Endothelial cell of umbilical vein (primary cell): ENCODE data around the gene DPYSL4.

Experiments
- CTCF ChIP-seq, 2 donors: IDR thresholded peaks; 1 replicate in 1 of 2; 2 replicates in 1 of 2; pipeline ENCODE4 v1.5.1; 2011; ENCODE audit warnings: low read length in 2 of 2, mild to moderate bottlenecking in 2 of 2, moderate library complexity in 2 of 2, control low read depth in 1 of 2, inconsistent platforms in 1 of 2, low read depth in 1 of 2; ENCODE audit not compliant: insufficient read depth in 1 of 2; ENCODE audit errors: extremely low read depth in 1 of 2
- EZH2 ChIP-seq: IDR thresholded peaks from 2 replicates; pipeline ENCODE4 v1.6.1; 2012; ENCODE audit warnings: borderline replicate concordance, low read depth, mild to moderate bottlenecking, moderate library complexity, low read length, inconsistent platforms; ENCODE audit not compliant: severe bottlenecking
- MYC ChIP-seq: IDR thresholded peaks from one replicate; pipeline ENCODE4 v1.6.1; 2011; ENCODE audit warnings: mild to moderate bottlenecking, low read depth, low read length
- POLR2A ChIP-seq: IDR thresholded peaks from 2 replicates; pipeline ENCODE4 v1.6.1; 2012; ENCODE audit warnings: low read depth, mild to moderate bottlenecking, control low read depth, low read length
- POLR2AphosphoS5 ChIP-seq: IDR thresholded peaks from 2 replicates; pipeline ENCODE4 v1.6.1; 2012; ENCODE audit warnings: low read depth, mild to moderate bottlenecking, control low read depth, low read length, moderate library complexity; ENCODE audit not compliant: insufficient read depth

DNA sequence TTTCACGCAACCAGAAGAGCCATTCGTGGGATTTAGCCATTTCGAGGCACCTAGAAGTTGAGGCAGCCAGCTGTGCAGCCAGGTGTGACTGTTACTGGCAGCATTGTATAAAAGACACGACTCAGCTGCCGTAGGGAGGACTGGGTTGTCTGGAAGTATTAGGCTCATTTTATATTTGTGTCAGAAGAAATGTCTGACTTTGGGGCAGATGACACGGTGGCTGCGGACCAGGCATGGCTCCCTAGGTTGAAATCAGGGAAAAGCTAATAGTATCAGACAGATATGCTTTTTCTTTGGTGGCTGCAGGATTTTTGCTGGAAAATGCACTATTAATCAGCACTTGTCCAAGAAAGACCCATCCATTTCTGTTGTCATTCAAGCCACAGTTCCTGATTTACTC lies 4.2 kb upstream of the DPYSL4 start:
- no peak for TF ChIP-seq CTCF (IDR thresholded peaks at IDR 0.05; ENCODE audit: extremely low read depth in 1 of 2, insufficient read depth in 1 of 2, low read depth in 1 of 2, low read length in 2 of 2)
- TF ChIP-seq POLR2A = no peak
- TF ChIP-seq MYC = no peak
- TF ChIP-seq POLR2AphosphoS5 = no peak
- TF ChIP-seq EZH2 = no peak
